Brain microvascular endothelial cell (primary cell): Measurements from ENCODE around the gene CDH23.

ENCODE experiments used
- DNase-seq: peaks from one replicate; pipeline ENCODE4 v3.0.0-alpha.2; 2020
- H3K27ac ChIP-seq: fragments of 250-450 bp; sonication (Bioruptor Pico); 2 replicates; pipeline ENCODE4 v1.5.1; 2020; ENCODE audit warnings: mild to moderate bottlenecking, moderate library complexity
- H3K27me3 ChIP-seq: fragments of 250-450 bp; sonication (Bioruptor Pico); replicated peaks from 2 replicates; pipeline ENCODE4 v1.5.1; 2020; ENCODE audit warnings: mild to moderate bottlenecking
- H3K36me3 ChIP-seq: fragments of 250-450 bp; sonication (Bioruptor Pico); replicated peaks from 2 replicates; pipeline ENCODE4 v1.5.1; 2020; ENCODE audit warnings: mild to moderate bottlenecking
- H3K4me3 ChIP-seq: 2 replicates; pipeline ENCODE4 v1.5.1; 2011; ENCODE audit warnings: low read depth, mild to moderate bottlenecking, control low read depth, low read length, moderate library complexity
- CTCF ChIP-seq: IDR thresholded peaks from 2 replicates; pipeline ENCODE4 v1.5.1; 2011; ENCODE audit warnings: low read depth, mild to moderate bottlenecking, moderate library complexity, low read length, control low read depth, inconsistent platforms; ENCODE audit errors: missing control alignments
- in situ Hi-C: cut with HindIII; loops from 2 replicates; pipeline ENCODE4 v1.10.0; 2017; ENCODE audit warnings: low sequenced_read_pairs, low pct_ligation_motif_present

The CDH23 gene

DNA sequence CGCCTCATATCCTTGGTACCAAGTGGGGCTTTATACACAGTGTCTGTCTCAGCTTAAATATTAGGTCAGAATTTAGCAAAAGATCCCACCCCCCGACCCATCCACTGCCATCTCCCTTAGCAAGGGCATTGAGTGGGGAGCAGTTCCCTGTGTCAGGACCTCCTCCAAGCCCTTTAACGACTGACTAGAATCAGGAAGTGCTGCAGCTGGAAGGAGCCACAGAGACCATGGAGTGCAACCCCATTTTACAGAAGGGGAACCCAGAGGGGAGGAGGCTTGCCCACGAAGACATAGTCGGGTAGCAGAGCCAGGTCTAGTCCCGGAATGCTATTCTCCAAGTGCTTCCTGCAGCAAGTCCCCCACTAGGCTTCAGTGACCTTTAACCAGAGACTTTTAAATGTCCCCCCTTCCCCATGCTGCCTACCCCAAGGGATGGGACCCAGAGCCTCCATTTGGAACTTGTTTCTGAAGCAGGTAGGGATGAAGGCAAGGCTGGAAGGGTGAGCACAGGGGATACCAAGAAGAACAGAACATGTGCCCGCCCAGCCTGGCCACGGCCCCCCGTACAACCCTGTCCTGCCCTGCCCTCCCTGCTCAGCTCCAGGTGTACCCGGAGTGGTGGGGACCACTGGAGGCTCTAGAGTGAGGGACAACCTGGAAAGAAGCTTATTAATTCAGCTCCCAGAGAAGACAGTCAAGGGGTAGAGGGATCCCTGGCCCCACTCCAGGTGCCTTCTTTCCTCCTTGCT is 281.5 kb downstream of the CDH23 start:
- DNase-seq: no peak
- Histone ChIP-seq H3K27ac (no peak overlapping the region), H3K4me3 (no peak overlapping the region), H3K27me3 (no peaks in the 10 kb centered on the region), H3K36me3 (no peaks in the 10 kb centered on the region)
- in situ Hi-C loops: no loop called here
- TF ChIP-seq CTCF: no peak

DNA sequence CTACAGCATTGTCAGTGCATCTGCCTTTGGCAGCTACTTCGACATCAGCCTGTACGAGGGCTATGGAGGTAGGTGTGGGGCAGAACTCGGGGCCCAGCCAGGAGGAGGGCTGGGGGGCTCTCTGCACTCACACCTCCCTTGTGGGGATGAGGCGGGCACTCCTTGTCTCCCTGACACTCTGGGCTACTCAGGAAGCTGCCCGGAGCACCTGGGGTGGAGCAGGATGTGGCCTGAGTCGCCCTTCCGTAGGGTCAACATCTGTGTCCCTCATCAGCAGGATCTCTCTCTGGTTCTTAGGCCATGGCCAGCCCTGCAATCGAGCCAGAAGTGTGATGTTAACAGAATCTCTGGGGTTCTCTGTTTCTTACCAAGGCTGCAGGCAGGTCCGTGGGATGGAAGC is 282.7 kb downstream of the CDH23 start:
- no peak for TF ChIP-seq CTCF
- Histone ChIP-seq H3K36me3 (no peaks in the 10 kb centered on the region), H3K27me3 (no peaks in the 10 kb centered on the region), H3K27ac (no peak overlapping the region), H3K4me3 (no peak overlapping the region)
- no peak for DNase-seq
- in situ Hi-C loops: no loop called here

- DNase-seq: no peak
- Histone ChIP-seq H3K27ac (no peak overlapping the region), H3K36me3 (no peaks in the 10 kb centered on the region), H3K4me3 (no peak overlapping the region), H3K27me3 (no peaks in the 10 kb centered on the region)
- no peak for TF ChIP-seq CTCF
- in situ Hi-C loops: no loop called here
These were observed 285.3 kb downstream of the CDH23 start for GRCh38 chr10:71681977-71682376.

- H3K27ac ChIP-seq: no peak overlapping the region
- no peaks in the 10 kb centered on the region for H3K27me3 ChIP-seq
These were observed 286.6 kb downstream of the CDH23 start for GRCh38 chr10:71683301-71683700.

DNA sequence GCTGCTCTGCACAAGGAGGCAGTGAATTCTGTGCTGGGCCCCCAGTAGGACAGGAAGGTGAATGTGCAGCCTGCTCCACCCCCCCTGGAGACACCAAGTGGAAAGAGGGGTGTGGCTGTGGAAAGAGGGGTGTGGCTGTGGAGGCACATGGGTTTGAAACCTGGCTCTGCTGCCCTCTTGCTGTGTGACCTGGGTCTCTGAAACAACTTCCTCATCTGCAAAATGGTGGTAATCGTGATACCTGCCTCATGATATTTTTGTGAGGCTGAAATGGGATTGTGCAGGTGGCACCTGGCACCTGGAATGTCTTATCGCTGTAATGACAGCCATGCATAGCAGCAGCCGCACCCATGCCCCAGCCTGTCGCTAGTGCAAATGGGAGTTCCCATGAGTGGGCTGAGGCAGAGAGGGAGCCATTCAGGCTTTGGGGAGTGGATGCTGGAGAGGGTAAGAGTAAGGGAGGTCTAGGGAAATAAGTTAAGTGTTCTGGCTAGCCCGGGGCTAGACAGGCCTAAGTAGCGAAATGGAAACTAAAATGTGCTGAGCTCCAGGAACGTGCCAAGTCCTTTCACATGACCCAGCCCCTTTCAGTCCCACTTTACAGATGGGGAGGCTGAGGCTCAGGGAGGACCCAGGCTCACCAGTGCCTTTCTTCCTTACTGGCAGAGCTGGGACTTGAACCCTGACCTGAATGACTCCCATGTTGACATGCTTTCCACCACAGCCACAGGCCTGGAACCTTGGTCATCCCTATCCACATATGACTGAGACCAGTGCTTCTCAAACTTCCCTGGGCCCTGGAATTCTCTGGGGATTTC is 287.8 kb downstream of the CDH23 start:
- H3K4me3 ChIP-seq: no peak overlapping the region
- H3K27ac ChIP-seq: no peak overlapping the region
- no peaks in the 10 kb centered on the region for H3K36me3 ChIP-seq
- no peak for DNase-seq
- in situ Hi-C loops: no loop called here
- no peaks in the 10 kb centered on the region for H3K27me3 ChIP-seq
- TF ChIP-seq CTCF: no peak

More at GRCh38 chr10:71683301-71683700, 286.6 kb downstream of the CDH23 start:
- no peak overlapping the region for H3K4me3 ChIP-seq
- no peaks in the 10 kb centered on the region for H3K36me3 ChIP-seq
- in situ Hi-C loops: no loop called here
- DNase-seq: no peak
- no peak for TF ChIP-seq CTCF
